Measurements from ENCODE around the gene TMEM97.

TMEM97 gene

GRCh38 chr17:28371245-28372202 is 52.5 kb downstream of the TMEM97 start, which contains the start of gene SARM1 (continued):
- TF ChIP-seq ELK4 (IDR thresholded peaks at IDR 0.05; ENCODE audit: borderline replicate concordance, low read depth, low read length) (no peak), ZNF26 (tag by site-specific recombination; IDR thresholded peaks at IDR 0.05) (no peak), YY1 (tag by site-specific recombination; IDR thresholded peaks at IDR 0.05) (no peak; the same call in none of the 2 replicates), ZNF561 (tag by site-specific recombination; IDR thresholded peaks at IDR 0.05; ENCODE audit: borderline replicate concordance) (no peak), ZNF501 (tag by site-specific recombination; IDR thresholded peaks at IDR 0.05) (peak; percentile 83), HOXC10 (CRISPR knock-in tag; IDR thresholded peaks at IDR 0.05) (no peak), ZNF248 (tag by site-specific recombination; IDR thresholded peaks at IDR 0.05) (no peak), ZSCAN18 (tag by site-specific recombination; IDR thresholded peaks at IDR 0.05) (no peak), ZNF221 (tag by site-specific recombination; IDR thresholded peaks at IDR 0.05; ENCODE audit: borderline replicate concordance) (no peak), KLF7 (tag by site-specific recombination; IDR thresholded peaks at IDR 0.05; ENCODE audit: borderline replicate concordance) (peak; percentile 78; the same call in 1 of the 2 replicates), ZBTB20 (tag by site-specific recombination; IDR thresholded peaks at IDR 0.05) (peak; percentile 96), KLF8 (tag by site-specific recombination; IDR thresholded peaks at IDR 0.05) (peak; percentile 69), ZNF24 (tag by site-specific recombination; IDR thresholded peaks at IDR 0.05) (peak; percentile 65; the same call in 1 of the 2 replicates), IKZF3 (tag by site-specific recombination; IDR thresholded peaks at IDR 0.05) (peak; percentile 47), ZNF23 (tag by site-specific recombination; IDR thresholded peaks at IDR 0.05; ENCODE audit: borderline replicate concordance) (no peak), GLIS1 (tag by site-specific recombination; IDR thresholded peaks at IDR 0.05) (peak; percentile 74), ZNF211 (tag by site-specific recombination; IDR thresholded peaks at IDR 0.05; ENCODE audit: low read depth) (no peak), ZNF433 (tag by site-specific recombination; IDR thresholded peaks at IDR 0.05; ENCODE audit: low read depth) (no peak), ZBTB48 (tag by site-specific recombination; IDR thresholded peaks at IDR 0.05) (peak; percentile 93), ZNF341 (tag by site-specific recombination; IDR thresholded peaks at IDR 0.05; ENCODE audit: low read depth) (peak; percentile 91), ZNF16 (tag by site-specific recombination; IDR thresholded peaks at IDR 0.05; ENCODE audit: low read depth) (no peak), ZNF157 (tag by site-specific recombination; IDR thresholded peaks at IDR 0.05) (no peak), HIC1 (tag by site-specific recombination; IDR thresholded peaks at IDR 0.05) (peak; percentile 85), ZNF10 (tag by site-specific recombination; IDR thresholded peaks at IDR 0.05) (no peak; the same call in 1 of the 2 replicates), ZBTB26 (tag by site-specific recombination; optimal IDR thresholded peaks at IDR 0.05) (peak; percentile 93), ZFP3 (tag by site-specific recombination; IDR thresholded peaks at IDR 0.05; ENCODE audit: low read depth) (no peak), ZNF366 (tag by site-specific recombination; conservative IDR thresholded peaks at IDR 0.05) (peak; percentile 95), TCF7L2 (IDR thresholded peaks at IDR 0.05; ENCODE audit: borderline replicate concordance, low read depth, low read length) (peak; percentile 46; the same call in 1 of the 2 replicates), ZNF112 (tag by site-specific recombination; IDR thresholded peaks at IDR 0.05) (no peak), ZNF544 (tag by site-specific recombination; IDR thresholded peaks at IDR 0.05) (no peak), OVOL3 (tag by site-specific recombination; IDR thresholded peaks at IDR 0.05) (peak; percentile 54), ZNF292 (tag by site-specific recombination; IDR thresholded peaks at IDR 0.05; ENCODE audit: borderline replicate concordance, low read depth) (no peak), REPIN1 (tag by site-specific recombination; IDR thresholded peaks at IDR 0.05; ENCODE audit: low read depth) (no peak)
